ENCODE data around the gene RHEX.
"Not testable (repeated sequence)": the region's sequence is repeated elsewhere in the genome, so short reads cannot be mapped to it uniquely, and the experiment has no call there.

GRCh38 chr1:206053616-206054015 lies 643 bp downstream of the RHEX start:
- TF ChIP-seq SMC3 (IDR thresholded peaks at IDR 0.05; ENCODE audit: low read length); CTCF (CRISPR knock-in tag; IDR thresholded peaks at IDR 0.05); RORA (CRISPR knock-in tag; IDR thresholded peaks at IDR 0.05); KLF6 (CRISPR knock-in tag; IDR thresholded peaks at IDR 0.05); ZNF180 (CRISPR knock-in tag; IDR thresholded peaks at IDR 0.05; ENCODE audit: borderline replicate concordance, low read depth); MLLT10 (CRISPR knock-in tag; IDR thresholded peaks at IDR 0.05): not testable (repeated sequence)

All from HepG2 (cell line).